GM12865 (cell line): ENCODE results near the gene RNF130.

Experiments
- DNase-seq: peaks from one replicate; pipeline ENCODE4 v3.0.0; 2010; ENCODE audit warnings: low read depth
- H3K4me3 ChIP-seq: 2 replicates; pipeline ENCODE4 v1.5.1; 2011; ENCODE audit warnings: mild to moderate bottlenecking, low read depth, low read length, control low read depth
- TF ChIP-seq, protein P1 (sequence below): IDR thresholded peaks from 2 replicates; pipeline ENCODE4 v1.5.1; 2011; ENCODE audit warnings: low read length, control low read depth, low read depth, inconsistent platforms; ENCODE audit not compliant: insufficient read depth; ENCODE audit errors: missing control alignments

Gene RNF130

DNA sequence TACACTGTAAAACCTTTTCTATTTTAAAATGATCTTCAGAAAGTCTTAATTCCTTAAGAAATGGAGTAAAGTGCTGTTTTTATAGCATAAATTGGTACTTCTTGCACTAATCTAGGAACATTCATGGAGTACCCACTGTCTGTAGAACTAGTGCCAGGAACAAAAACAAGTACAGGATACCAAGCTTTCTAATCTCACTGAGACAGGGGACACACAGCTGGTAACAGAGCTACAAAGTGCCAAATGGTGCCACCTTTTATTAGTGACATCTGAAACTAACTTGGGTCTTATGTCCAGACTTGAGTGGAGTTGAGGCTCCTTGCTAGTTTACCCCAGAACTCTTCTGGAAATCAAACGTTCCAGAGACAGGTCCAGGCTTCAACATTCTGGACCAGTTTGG lies 57.9 kb downstream of the RNF130 start:
- H3K4me3 ChIP-seq, result no peak overlapping the region
- no peak for DNase-seq
- TF ChIP-seq, protein P1, sequence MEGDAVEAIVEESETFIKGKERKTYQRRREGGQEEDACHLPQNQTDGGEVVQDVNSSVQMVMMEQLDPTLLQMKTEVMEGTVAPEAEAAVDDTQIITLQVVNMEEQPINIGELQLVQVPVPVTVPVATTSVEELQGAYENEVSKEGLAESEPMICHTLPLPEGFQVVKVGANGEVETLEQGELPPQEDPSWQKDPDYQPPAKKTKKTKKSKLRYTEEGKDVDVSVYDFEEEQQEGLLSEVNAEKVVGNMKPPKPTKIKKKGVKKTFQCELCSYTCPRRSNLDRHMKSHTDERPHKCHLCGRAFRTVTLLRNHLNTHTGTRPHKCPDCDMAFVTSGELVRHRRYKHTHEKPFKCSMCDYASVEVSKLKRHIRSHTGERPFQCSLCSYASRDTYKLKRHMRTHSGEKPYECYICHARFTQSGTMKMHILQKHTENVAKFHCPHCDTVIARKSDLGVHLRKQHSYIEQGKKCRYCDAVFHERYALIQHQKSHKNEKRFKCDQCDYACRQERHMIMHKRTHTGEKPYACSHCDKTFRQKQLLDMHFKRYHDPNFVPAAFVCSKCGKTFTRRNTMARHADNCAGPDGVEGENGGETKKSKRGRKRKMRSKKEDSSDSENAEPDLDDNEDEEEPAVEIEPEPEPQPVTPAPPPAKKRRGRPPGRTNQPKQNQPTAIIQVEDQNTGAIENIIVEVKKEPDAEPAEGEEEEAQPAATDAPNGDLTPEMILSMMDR, result no peak

DNA sequence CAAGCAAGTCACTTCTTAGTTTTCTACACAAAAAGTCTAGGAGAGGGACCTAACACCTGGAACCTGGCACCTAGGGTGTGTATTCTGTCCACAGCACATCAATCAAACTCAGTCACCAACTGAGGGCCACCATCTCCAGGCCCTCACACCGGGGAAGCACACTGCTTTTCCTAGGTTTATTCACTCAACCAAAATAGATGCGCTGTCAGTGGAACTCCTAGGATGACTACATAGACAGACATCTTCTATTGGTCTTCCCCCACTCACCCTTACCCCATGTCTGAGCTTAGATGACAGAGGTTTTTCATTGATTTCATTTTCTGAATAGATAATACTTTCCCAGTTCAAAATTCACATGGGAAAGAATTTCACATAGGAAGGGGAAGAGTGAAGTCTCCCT lies 59.2 kb downstream of the RNF130 start:
- TF ChIP-seq, protein P1, result no peak
- H3K4me3 ChIP-seq, result no peak overlapping the region
- no peak for DNase-seq

DNA sequence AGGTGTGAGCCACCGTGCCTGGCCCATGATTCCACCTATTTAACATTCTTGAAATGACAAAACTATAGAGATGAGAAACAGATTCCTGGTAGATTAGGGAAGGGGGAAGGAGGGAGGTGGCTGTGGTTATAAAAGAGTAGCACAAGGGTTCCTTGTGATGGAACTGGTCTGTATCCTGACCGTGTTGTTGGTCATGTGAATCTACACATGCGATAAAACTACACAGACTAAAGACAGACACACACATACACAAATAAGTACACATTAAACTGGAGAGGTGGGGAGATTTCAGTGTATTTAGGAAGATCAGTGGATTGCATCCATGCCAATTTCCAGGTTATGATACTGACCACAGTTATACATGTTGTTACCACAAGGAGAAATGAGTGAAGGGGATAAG lies 60.9 kb downstream of the RNF130 start:
- no peak overlapping the region for H3K4me3 ChIP-seq
- TF ChIP-seq, protein P1, result no peak
- no peak for DNase-seq

DNA sequence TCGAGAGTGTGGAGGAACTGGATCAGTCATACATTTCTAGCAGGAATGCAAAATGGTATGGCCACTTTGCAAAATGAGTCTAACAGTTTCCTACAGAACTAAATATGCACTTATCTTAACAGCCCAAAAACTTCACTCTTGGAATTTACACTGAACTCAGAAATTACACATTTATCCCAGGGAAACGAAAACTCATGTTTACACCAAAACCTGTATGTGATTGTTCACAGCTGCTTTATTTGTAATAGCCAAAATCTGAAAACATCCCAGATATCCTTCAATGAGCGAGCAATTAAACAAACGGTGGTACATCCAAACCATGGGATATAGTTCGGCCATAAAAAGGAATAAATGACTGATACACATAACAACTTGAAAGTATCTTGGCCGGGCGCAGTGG lies 62.0 kb downstream of the RNF130 start:
- DNase-seq, result no peak

DNA sequence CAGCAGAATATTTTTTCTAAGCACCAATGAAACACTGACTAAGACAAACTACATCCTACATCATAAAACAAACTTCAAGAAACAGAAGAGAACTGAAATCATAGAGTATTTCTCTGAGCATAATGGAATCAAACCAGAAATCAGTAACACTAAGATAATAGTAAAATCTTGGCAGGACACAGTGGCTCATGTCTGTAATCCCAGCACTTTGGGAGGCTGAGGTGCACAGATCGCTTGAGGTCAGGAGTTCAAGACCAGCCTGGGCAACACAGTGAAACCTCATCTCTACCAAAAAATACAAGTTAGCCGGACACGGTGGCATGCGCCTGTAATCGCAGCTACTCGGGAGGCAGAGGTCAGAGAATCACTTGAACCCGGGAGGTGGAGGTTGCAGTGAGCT lies 63.1 kb downstream of the RNF130 start:
- DNase-seq, result no peak
- no peak overlapping the region for H3K4me3 ChIP-seq
- TF ChIP-seq, protein P1, result no peak

More for the DNA sequence above, 62.0 kb downstream of the RNF130 start:
- TF ChIP-seq, protein P1, result no peak
- H3K4me3 ChIP-seq, result no peak overlapping the region

DNA sequence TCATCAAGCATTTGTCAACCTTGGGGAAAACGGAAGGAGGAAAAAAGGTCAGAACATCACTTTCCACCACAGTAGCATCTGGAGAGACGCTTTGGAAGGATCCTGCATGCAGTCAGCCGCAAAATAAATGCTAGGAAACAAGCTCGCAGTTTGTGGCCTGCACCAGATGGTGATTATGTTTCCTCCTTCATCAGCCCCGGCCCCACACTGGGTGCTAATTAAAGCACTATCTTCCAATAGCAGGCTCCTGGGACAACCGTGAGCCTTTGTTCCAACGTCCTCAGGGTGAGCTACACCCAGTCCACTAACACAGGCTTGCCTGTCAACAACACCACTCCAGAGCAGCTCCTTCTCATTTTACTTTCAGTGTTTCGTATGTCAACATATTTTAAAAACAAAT lies 64.0 kb downstream of the RNF130 start:
- TF ChIP-seq, protein P1, result no peak
- H3K4me3 ChIP-seq, result no peak overlapping the region
- DNase-seq, result no peak

DNA sequence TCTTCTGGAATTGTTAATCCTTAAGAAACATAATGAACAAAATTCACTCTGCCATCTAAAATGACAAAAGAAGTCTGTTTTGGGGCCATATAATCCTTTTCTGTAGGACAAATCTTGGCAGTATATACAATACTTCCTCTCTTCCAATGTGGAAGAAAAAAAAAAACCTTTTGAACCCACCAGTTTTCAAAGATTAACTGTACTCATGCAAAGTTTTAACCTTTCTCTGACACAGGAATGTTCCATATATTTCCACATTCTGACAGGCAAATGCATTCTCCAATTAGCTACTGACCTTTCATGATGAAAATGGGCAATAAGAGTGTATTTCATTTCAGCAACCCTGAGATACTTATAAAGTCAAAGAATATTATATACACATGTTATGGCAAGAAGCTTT lies 65.4 kb downstream of the RNF130 start:
- DNase-seq, result no peak
- H3K4me3 ChIP-seq, result no peak overlapping the region
- TF ChIP-seq, protein P1, result no peak
